Fibroblast of lung (primary cell): ENCODE results near the gene OR2F2. TPM values are rescaled to one million over a fixed set of nuclear protein-coding genes. Genes with fewer than 3 reads are reported as not detected.

Source experiments
- DNase-seq, 2 donors: peaks; one replicate each; pipeline versions ENCODE4 v3.0.0 to v3.0.0-alpha.2; 2010; ENCODE audit warnings: low read depth in 2 of 2
- H2AFZ ChIP-seq: 2 replicates; pipeline ENCODE4 v1.5.1; 2012; ENCODE audit warnings: low read length, control low read depth, inconsistent platforms
- H3K27ac ChIP-seq: 2 replicates; pipeline ENCODE4 v1.5.1; 2011; ENCODE audit warnings: low read length, control low read depth; ENCODE audit not compliant: insufficient read depth
- H3K27me3 ChIP-seq: 2 replicates; pipeline ENCODE4 v1.5.1; 2011; ENCODE audit warnings: mild to moderate bottlenecking, low read length; ENCODE audit not compliant: control insufficient read depth, insufficient read depth
- H3K36me3 ChIP-seq: 2 replicates; pipeline ENCODE4 v1.5.1; 2011; ENCODE audit warnings: low read length; ENCODE audit not compliant: control insufficient read depth, insufficient read depth
- H3K4me1 ChIP-seq: 2 replicates; pipeline ENCODE4 v1.5.1; 2011; ENCODE audit warnings: low read length; ENCODE audit not compliant: control insufficient read depth, insufficient read depth; ENCODE audit errors: extremely low read depth
- H3K4me2 ChIP-seq: 2 replicates; pipeline ENCODE4 v1.5.1; 2011; ENCODE audit warnings: low read length, control low read depth; ENCODE audit not compliant: insufficient read depth; ENCODE audit errors: extremely low read depth
- H3K4me3 ChIP-seq, 4 experiments: fragments of 200-600 bp in 1 of 4; sonication (generic) in 1 of 4; replicated peaks in 1 of 4; 2 replicates each; pipeline ENCODE4 v1.5.1; 2011 to 2016; ENCODE audit warnings: low read length in 4 of 4, low read depth in 3 of 4, mild to moderate bottlenecking in 3 of 4, control low read depth in 2 of 4, inconsistent platforms in 1 of 4, mixed read lengths in 1 of 4; ENCODE audit not compliant: insufficient read depth in 1 of 4; ENCODE audit errors: control extremely low read depth in 1 of 4
- H3K79me2 ChIP-seq: 2 replicates; pipeline ENCODE4 v1.5.1; 2012; ENCODE audit warnings: mild to moderate bottlenecking, low read length, inconsistent platforms; ENCODE audit not compliant: control insufficient read depth, insufficient read depth
- H3K9ac ChIP-seq: 2 replicates; pipeline ENCODE4 v1.5.1; 2011; ENCODE audit warnings: mild to moderate bottlenecking, low read length, control low read depth; ENCODE audit not compliant: insufficient read depth
- H3K9me3 ChIP-seq: 2 replicates; pipeline ENCODE4 v1.5.1; 2012; ENCODE audit warnings: low read depth, low read length; ENCODE audit not compliant: control insufficient read depth, insufficient read depth
- H4K20me1 ChIP-seq: 2 replicates; pipeline ENCODE4 v1.5.1; 2011; ENCODE audit warnings: low read length; ENCODE audit not compliant: control insufficient read depth, insufficient read depth; ENCODE audit errors: extremely low read depth
- CTCF ChIP-seq, 2 donors: IDR thresholded peaks in 1 of 2; conservative IDR thresholded peaks in 1 of 2; 1 replicate in 1 of 2; 2 replicates in 1 of 2; pipeline ENCODE4 v1.5.1; 2011 to 2012; ENCODE audit warnings: low read length in 2 of 2, control low read depth in 1 of 2, inconsistent platforms in 1 of 2, low read depth in 1 of 2, mild to moderate bottlenecking in 1 of 2
- EZH2 ChIP-seq: IDR thresholded peaks from 2 replicates; pipeline ENCODE4 v1.5.1; 2012; ENCODE audit warnings: low read length, control low read depth, mild to moderate bottlenecking; ENCODE audit errors: missing control alignments
- polyA minus RNA-seq: library from RNA; depleted of rRNA, polyadenylated mRNA; stranded (reverse); fragments of >200 nt; gene quantifications from 2 replicates; pipeline ENCODE4 v1.2.3, GENCODE V29; 2011; ENCODE audit warnings: low replicate concordance
- polyA plus RNA-seq, 2 donors: library from polyadenylated mRNA; depleted of rRNA in 1 of 2; stranded (reverse) in 1 of 2; unstranded in 1 of 2; fragments of >200 nt; gene quantifications; 2 replicates each; pipeline ENCODE4 v1.2.1, GENCODE V29; 2011 to 2012; ENCODE audit warnings: missing spikeins in 1 of 2
- total RNA-seq: library from RNA; depleted of rRNA; stranded (reverse); fragments of >200 nt; gene quantifications from 2 replicates; pipeline ENCODE4 v1.2.1, GENCODE V29; 2014

Gene OR2F2
- total RNA-seq, result not detected in 2 replicates
- not detected in 2 replicates for polyA plus RNA-seq
- polyA plus RNA-seq (2012), result not detected in 2 replicates
- not detected in 2 replicates for polyA minus RNA-seq

- peak; percentile 64 to 67 for DNase-seq
- Histone ChIP-seq H3K9ac (no peak within 1 kb of the TSS), H3K27ac (peak within 1 kb of the TSS; percentile 65), H4K20me1 (no peaks in the 10 kb centered on the region), H2AFZ (no peak within 1 kb of the TSS), H3K4me2 (peak within 1 kb of the TSS; percentile 4), H3K4me3 (no peak within 1 kb of the TSS), H3K9me3 (no peaks in the 10 kb centered on the region), H3K36me3 (no peaks in the 10 kb centered on the region), H3K27me3 (no peaks in the 10 kb centered on the region), H3K4me1 (peaks cover 6% of the 10 kb centered on the region), H3K79me2 (no peaks in the 10 kb centered on the region)
- TF ChIP-seq CTCF (conservative IDR thresholded peaks at IDR 0.05 in 1 of 2, IDR thresholded peaks at IDR 0.05 in 1 of 2; ENCODE audit: low read depth in 1 of 2, low read length in 2 of 2) (no peak), EZH2 (no peak)
Observed at GRCh38 chr7:143934526-143935325, at the start of gene OR2F2. Gene OR2F2 (plus strand): TSS chr7:143935233. CDS start chr7:143935233, 0 bp downstream.

- TF ChIP-seq EZH2 (no peak), CTCF (conservative IDR thresholded peaks at IDR 0.05 in 1 of 2, IDR thresholded peaks at IDR 0.05 in 1 of 2; ENCODE audit: low read depth in 1 of 2, low read length in 2 of 2) (no peak)
- Histone ChIP-seq H3K27ac (no peak overlapping the region), H4K20me1 (no peaks in the 10 kb centered on the region), H3K9me3 (no peaks in the 10 kb centered on the region), H3K4me2 (no peak overlapping the region), H3K4me3 (no peak overlapping the region), H2AFZ (no peak overlapping the region), H3K79me2 (peaks cover 21% of the 10 kb centered on the region), H3K4me1 (peaks cover 2% of the 10 kb centered on the region), H3K9ac (no peak overlapping the region), H3K27me3 (no peaks in the 10 kb centered on the region), H3K36me3 (peaks cover 3% of the 10 kb centered on the region)
- no peak for DNase-seq
Observed at GRCh38 chr7:143885951-143886350, 49.1 kb upstream of the OR2F2 start.

GRCh38 chr7:143886826-143887477, 48.1 kb upstream of the OR2F2 start:
- Histone ChIP-seq H3K9ac (no peak overlapping the region), H4K20me1 (no peaks in the 10 kb centered on the region), H3K9me3 (no peaks in the 10 kb centered on the region), H3K27ac (no peak overlapping the region), H3K27me3 (no peaks in the 10 kb centered on the region), H3K4me3 (no peak overlapping the region), H3K36me3 (peaks cover 3% of the 10 kb centered on the region), H2AFZ (no peak overlapping the region), H3K4me2 (no peak overlapping the region), H3K4me1 (no peaks in the 10 kb centered on the region), H3K79me2 (peaks cover 23% of the 10 kb centered on the region)
- TF ChIP-seq EZH2, result no peak
- no peak for TF ChIP-seq CTCF (conservative IDR thresholded peaks at IDR 0.05 in 1 of 2, IDR thresholded peaks at IDR 0.05 in 1 of 2; ENCODE audit: low read depth in 1 of 2, low read length in 2 of 2)
- DNase-seq, result no peak
